Breast epithelium (tissue), 3 donors: ENCODE results near the gene NME4.

Source experiments
- CTCF ChIP-seq, 3 donors: fragments of 450-650 bp; IDR thresholded peaks; one replicate each; pipeline ENCODE4 v1.5.1; 2016 to 2017; ENCODE audit warnings: antibody characterized with exemption in 3 of 3, mild to moderate bottlenecking in 3 of 3, moderate library complexity in 3 of 3
- POLR2A ChIP-seq: fragments of 450-650 bp; IDR thresholded peaks from one replicate; pipeline ENCODE4 v1.6.1; 2016; ENCODE audit warnings: antibody characterized with exemption, mild to moderate bottlenecking, moderate library complexity

GRCh38 chr16:398561-399339, 1.8 kb downstream of the NME4 start:
- TF ChIP-seq POLR2A (no peak), CTCF (IDR thresholded peaks at IDR 0.05) (no peak)
